Prostate gland (tissue), 2 donors: ENCODE data around the gene SLC30A10. TPM values are rescaled to one million over a fixed set of nuclear protein-coding genes. Genes with fewer than 3 reads are reported as not detected.
"Not testable (repeated sequence)": the region's sequence is repeated elsewhere in the genome, so short reads cannot be mapped to it uniquely, and the experiment has no call there.

Source experiments
- DNase-seq: peaks from one replicate; pipeline ENCODE4 v3.0.0-alpha.2; 2019; ENCODE audit warnings: low spot score
- H3K27ac ChIP-seq, 2 donors: fragments of 200-600 bp; sonication (generic); 2 replicates each; pipeline ENCODE4 v1.5.1; 2017 to 2019
- H3K27me3 ChIP-seq: fragments of 200-600 bp; sonication (generic); replicated peaks from 2 replicates; pipeline ENCODE4 v1.5.1; 2019; ENCODE audit not compliant: insufficient read depth
- H3K36me3 ChIP-seq, 2 donors: fragments of 200-600 bp; sonication (generic); 1 replicate in 1 of 2; 2 replicates in 1 of 2; pipeline versions ENCODE4 v1.5.1 to v1.8.1; 2017 to 2019
- H3K4me1 ChIP-seq: fragments of 200-600 bp; sonication (generic); replicated peaks from 2 replicates; pipeline ENCODE4 v1.5.1; 2019
- H3K4me3 ChIP-seq, 2 donors: fragments of 200-600 bp; sonication (generic); 2 replicates each; pipeline ENCODE4 v1.5.1; 2017 to 2019
- H3K9me3 ChIP-seq: fragments of 200-600 bp; sonication (generic); 2 replicates; pipeline ENCODE4 v1.5.1; 2017
- CTCF ChIP-seq, 4 experiments: fragments of 200-600 bp in 2 of 4; fragments of 450-650 bp in 2 of 4; sonication (generic) in 2 of 4; IDR thresholded peaks; 1 replicate in 3 of 4; 2 replicates in 1 of 4; pipeline ENCODE4 v1.5.1; 2016 to 2019; ENCODE audit warnings: antibody characterized with exemption in 4 of 4, mild to moderate bottlenecking in 2 of 4, moderate library complexity in 2 of 4
- POLR2A ChIP-seq: fragments of 450-650 bp; IDR thresholded peaks from one replicate; pipeline ENCODE4 v1.6.1; 2016; ENCODE audit warnings: antibody characterized with exemption, mild to moderate bottlenecking
- POLR2AphosphoS5 ChIP-seq: sonication (generic); formaldehyde crosslinking; IDR thresholded peaks from one replicate; pipeline ENCODE4 v1.6.1; 2017; ENCODE audit warnings: antibody characterized with exemption
- WGBS: methylation state at CpG from one replicate; pipeline ENCODE4 v1.1.5; 2018; 5-methylcytosine and 5-hydroxymethylcytosine counted together
- intact Hi-C: fragments of 100-400 bp; cut with DNase I; formaldehyde crosslinking; loops from one replicate; pipeline ENCODE4 v1.14.2; 2022
- small RNA-seq, 2 donors: library from RNA; depleted of rRNA; stranded (forward); fragments of <200 nt; gene quantifications; one replicate each; pipeline ENCODE3, GENCODE V24; 2016
- total RNA-seq, 2 donors: library from RNA; depleted of rRNA; stranded (reverse); fragments of >200 nt; gene quantifications; one replicate each; pipeline ENCODE4 v1.1.0, GENCODE V29; 2016

Gene SLC30A10
- total RNA-seq, 2 donors from 2014 or later: 0.18 to 1.4 TPM

DNA sequence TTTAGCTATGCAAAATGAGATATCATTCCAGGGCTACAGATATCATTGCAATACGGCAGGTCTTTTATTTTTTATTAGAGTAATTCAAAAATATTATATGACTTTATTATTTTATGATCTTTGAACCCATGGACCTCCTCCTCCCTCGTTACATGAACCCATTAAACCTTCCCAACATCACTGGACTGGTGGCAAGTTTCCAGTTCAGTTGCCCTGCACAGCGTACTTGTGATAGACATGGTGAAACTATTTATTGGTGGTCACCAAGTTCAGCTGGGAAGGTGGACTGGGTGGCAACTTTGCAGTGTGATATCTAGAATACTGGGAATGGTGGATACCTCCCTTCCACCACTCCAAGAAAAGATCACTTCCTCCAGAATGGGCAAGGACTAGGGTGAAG is 52.5 kb downstream of the SLC30A10 start:
- no peak for DNase-seq
- Histone ChIP-seq H3K36me3 (no peaks in the 10 kb centered on the region), H3K27me3 (no peaks in the 10 kb centered on the region), H3K4me1 (no peaks in the 10 kb centered on the region), H3K9me3 (no peaks in the 10 kb centered on the region), H3K4me3 (no peak overlapping the region), H3K27ac (no peak overlapping the region)
- TF ChIP-seq CTCF (IDR thresholded peaks at IDR 0.05) (no peak), POLR2AphosphoS5 (no peak), POLR2A (no peak)
- intact Hi-C loops: no loop called here
- 62% methylated on average over 3 of the region's 3 CpGs for WGBS

DNA sequence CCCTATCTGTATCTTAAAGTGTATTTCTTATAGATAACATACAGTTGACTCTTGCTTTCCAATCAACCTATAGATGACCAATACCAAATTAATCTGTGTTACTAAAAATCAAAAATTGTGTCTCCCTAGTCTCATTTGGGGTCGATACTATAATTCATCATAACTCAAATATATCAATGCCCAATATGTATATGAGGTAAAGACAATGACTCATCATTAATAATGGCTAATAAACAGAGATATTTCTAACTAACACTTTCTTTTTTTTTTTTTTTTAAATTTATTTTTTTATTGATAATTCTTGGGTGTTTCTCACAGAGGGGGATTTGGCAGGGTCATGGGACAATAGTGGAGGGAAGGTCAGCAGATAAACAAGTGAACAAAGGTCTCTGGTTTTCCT is 55.8 kb downstream of the SLC30A10 start:
- H3K27ac ChIP-seq, H3K36me3 ChIP-seq, H3K4me3 ChIP-seq, H3K9me3 ChIP-seq, DNase-seq, intact Hi-C loops, H3K27me3 ChIP-seq, H3K4me1 ChIP-seq: not testable (repeated sequence)
- WGBS: 82% methylated on average over 1 of the region's 1 CpG

- TF ChIP-seq POLR2AphosphoS5: no peak
- no peak for TF ChIP-seq POLR2A
- TF ChIP-seq CTCF (IDR thresholded peaks at IDR 0.05): no peak
- DNase-seq: no peak
- Histone ChIP-seq H3K9me3 (no peaks in the 10 kb centered on the region), H3K27ac (no peak overlapping the region), H3K4me1 (no peaks in the 10 kb centered on the region), H3K4me3 (no peak overlapping the region), H3K27me3 (no peaks in the 10 kb centered on the region), H3K36me3 (no peaks in the 10 kb centered on the region)
- intact Hi-C loops: no loop called here
- 30% methylated on average over 3 of the region's 3 CpGs for WGBS
Observed at GRCh38 chr1:219871427-219872057, 56.8 kb downstream of the SLC30A10 start.

- H3K36me3 ChIP-seq, DNase-seq, H3K27ac ChIP-seq, H3K27me3 ChIP-seq, H3K4me1 ChIP-seq, H3K9me3 ChIP-seq, intact Hi-C loops, H3K4me3 ChIP-seq: not testable (repeated sequence)
- 86% methylated on average over 1 of the region's 3 CpGs for WGBS
Observed at GRCh38 chr1:219868615-219869014, 59.7 kb downstream of the SLC30A10 start.

Small RNAs within 50 kb of the gene (small RNA-seq; reads per million reads assigned to genes)
- 0 reads per million in 2 donors for gene RF00012

Other genes starting within 250 kb of the SLC30A10 start
- gene EPRS1, start 117.9 kb upstream of the SLC30A10 start, total RNA-seq: 10 to 100 TPM; 41.9 to 43.1 TPM
- 10 to 100 TPM; 20.0 to 26.1 TPM for gene BPNT1, start 161.2 kb upstream of the SLC30A10 start, total RNA-seq
- 10 to 100 TPM; 53.8 to 64.3 TPM for gene IARS2, start 165.6 kb upstream of the SLC30A10 start, total RNA-seq